GM12872 (cell line): ENCODE measurements around the gene SLC15A1.

Experiments used
- TF ChIP-seq, protein P1 (sequence below): IDR thresholded peaks from 3 replicates; pipeline ENCODE4 v1.5.1; 2011; ENCODE audit warnings: low read depth, mild to moderate bottlenecking, low read length, moderate library complexity; ENCODE audit not compliant: insufficient read depth

Gene SLC15A1

DNA sequence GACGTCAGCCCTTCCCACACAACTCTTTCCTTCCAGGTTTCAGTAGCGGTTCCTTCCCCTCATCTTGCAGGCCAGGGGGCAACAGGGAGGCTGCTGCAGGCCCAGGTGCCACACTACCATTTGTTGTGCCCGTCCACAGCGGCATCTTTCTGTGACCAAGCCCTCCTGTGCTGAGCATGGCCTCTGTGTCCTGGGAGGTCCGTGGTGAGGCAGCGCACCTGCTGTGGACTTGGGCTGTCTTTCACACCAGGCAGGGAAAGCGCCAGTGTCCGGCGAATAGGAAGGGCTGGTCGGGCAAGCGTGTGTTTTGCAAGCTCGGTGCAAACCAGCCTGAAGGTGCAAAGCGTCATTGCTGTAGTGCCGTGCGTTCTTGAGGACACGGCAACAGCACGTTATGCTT lies 21.4 kb downstream of the SLC15A1 start:
- TF ChIP-seq, protein P1, sequence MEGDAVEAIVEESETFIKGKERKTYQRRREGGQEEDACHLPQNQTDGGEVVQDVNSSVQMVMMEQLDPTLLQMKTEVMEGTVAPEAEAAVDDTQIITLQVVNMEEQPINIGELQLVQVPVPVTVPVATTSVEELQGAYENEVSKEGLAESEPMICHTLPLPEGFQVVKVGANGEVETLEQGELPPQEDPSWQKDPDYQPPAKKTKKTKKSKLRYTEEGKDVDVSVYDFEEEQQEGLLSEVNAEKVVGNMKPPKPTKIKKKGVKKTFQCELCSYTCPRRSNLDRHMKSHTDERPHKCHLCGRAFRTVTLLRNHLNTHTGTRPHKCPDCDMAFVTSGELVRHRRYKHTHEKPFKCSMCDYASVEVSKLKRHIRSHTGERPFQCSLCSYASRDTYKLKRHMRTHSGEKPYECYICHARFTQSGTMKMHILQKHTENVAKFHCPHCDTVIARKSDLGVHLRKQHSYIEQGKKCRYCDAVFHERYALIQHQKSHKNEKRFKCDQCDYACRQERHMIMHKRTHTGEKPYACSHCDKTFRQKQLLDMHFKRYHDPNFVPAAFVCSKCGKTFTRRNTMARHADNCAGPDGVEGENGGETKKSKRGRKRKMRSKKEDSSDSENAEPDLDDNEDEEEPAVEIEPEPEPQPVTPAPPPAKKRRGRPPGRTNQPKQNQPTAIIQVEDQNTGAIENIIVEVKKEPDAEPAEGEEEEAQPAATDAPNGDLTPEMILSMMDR: no peak

DNA sequence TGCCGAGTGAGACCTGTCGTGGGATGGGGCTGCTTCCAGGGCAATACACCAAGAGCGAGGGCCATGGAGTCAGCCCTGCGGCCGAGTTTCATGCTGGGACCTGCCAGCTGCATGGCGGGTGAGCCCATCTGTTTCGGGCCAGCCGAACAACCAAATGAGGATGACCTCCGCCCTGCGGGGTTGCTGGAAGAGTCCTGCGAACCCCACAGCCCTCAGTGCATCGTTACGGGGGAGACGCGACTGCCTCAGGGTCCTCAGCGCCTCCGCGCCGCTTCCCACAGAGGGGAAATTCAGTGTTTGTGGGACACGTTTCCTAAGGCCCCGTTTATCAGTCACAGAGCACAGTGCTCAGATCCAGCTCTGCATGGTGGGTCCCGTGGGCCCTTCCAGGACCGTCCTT lies 22.0 kb downstream of the SLC15A1 start:
- TF ChIP-seq, protein P1: no peak

DNA sequence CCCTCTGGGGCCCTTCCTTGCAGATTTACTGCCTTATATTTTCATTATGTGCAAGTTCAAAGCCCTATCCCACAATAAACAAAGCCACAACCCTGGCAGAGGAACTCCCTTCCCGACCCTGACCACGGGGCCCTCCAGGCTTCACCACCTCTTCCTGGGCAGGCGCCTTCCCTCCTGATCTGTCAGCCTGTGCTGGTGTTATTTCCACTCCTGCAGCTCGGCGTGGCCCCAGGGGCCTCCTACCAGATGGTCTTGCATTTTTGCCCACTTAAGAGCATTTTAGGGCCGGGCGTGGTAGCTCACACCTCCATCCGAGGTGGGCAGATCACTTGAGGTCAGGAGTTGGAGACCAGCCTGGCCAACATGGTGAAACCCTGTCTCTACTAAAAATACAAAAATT lies 22.8 kb downstream of the SLC15A1 start:
- TF ChIP-seq, protein P1: no peak

DNA sequence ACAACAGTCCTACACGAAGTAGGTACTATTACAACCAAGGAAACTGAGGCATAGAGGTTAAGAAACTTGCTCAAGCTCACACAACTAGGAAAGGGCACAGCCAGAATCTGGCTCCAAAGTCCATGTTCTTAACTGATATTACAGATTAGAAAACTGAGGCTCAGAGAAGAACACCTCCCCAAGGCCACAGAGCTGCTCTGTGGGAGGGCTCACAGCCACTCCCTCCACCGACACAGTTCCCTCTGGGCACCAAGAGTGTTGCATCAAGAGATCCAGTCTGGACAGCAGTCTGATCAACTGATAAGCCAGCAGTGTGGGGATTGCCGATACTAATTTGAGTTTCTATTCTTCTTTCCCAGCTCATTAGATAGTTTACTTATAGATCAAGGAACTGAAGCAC lies 29.5 kb downstream of the SLC15A1 start:
- TF ChIP-seq, protein P1: no peak

DNA sequence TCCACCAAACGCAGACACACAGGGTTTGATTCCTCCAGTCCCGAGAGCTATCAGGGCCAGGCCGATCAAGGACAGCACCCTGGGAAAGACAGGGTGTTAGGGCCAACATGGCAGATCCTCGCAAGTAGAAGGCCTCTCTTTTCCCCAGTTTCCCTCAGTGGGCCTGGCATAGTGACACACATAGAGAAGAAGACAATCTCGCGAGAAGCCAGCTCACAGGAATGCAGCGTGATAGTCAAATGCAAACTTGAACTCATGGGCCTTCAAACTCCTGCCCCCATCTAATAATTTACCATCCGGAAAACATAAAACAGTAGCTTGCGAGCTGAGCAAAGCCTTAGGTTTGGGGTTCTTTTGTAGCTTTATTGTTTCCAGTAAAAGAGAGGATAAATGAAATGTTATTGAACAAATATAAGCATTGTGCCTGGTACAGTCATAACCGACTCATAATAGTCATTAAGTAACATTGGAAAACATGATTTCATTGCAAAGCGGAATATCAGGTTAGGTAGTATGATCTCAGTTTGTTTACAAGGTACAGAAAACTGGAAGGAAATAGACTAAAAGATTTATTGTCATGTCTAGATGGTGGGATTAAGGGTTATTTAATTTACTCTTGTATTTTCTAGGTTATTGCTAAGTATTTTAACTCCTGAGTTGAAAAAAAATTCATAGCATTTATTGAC lies 30.5 kb downstream of the SLC15A1 start:
- TF ChIP-seq, protein P1: no peak

DNA sequence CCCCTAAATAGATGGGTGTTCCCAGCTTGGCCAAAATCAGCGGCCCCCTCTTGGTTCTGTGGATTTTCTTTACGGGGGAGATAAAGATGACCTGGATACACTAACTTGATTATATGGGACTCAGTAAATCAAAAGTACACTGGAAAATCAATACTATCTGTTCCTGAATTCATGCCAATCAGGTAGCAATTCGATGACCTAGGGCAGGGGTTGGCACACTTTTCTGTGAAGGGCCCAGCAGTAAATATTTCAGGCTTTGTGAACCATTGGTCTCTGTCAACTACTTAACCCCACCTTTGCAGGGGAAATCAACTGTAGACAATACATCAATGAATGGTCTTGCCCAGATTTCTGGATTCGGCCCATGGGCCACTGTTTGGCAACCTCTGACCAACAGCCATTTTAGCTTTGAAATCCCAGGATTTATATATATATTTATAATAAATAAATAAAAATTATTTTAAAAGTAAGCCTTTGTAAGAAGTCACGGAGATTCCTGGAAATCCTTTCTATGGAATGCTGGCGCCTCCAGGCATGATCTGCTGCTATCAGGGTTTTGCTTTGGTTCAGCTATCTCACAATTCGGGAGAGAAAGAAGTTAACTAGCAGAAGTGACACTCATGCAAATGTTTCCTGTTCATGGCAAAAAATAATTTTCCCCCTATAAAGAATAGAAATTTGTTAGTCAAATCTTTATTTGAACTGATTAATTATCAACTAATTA lies 32.8 kb downstream of the SLC15A1 start:
- TF ChIP-seq, protein P1: no peak

DNA sequence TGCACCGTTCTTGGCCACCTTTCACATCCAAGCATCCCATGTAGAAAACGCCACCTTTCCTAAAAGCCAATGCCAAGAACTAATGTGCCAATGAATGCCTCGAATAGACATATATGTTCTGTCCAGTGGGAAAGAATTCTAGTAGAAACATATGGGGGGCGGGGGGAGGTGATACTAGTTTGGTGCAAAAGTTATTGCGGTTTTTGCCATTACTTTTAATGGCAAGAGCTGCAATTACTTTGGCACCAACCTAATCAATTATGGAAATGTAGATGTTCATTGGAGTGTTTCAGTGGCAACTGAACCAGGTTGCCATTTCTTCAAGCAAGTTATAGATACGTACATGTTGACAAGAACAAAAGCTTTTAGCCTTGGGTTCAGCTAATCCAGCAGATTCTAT lies 34.6 kb downstream of the SLC15A1 start:
- TF ChIP-seq, protein P1: no peak
